ENCODE measurements around the gene FTL.

FTL gene

GRCh38 chr19:48964205-48965039 lies 687 bp upstream of the FTL start:
- in situ Hi-C loops (cut with MboI; ENCODE audit: low sequenced_read_pairs), result no loop called here

DNA sequence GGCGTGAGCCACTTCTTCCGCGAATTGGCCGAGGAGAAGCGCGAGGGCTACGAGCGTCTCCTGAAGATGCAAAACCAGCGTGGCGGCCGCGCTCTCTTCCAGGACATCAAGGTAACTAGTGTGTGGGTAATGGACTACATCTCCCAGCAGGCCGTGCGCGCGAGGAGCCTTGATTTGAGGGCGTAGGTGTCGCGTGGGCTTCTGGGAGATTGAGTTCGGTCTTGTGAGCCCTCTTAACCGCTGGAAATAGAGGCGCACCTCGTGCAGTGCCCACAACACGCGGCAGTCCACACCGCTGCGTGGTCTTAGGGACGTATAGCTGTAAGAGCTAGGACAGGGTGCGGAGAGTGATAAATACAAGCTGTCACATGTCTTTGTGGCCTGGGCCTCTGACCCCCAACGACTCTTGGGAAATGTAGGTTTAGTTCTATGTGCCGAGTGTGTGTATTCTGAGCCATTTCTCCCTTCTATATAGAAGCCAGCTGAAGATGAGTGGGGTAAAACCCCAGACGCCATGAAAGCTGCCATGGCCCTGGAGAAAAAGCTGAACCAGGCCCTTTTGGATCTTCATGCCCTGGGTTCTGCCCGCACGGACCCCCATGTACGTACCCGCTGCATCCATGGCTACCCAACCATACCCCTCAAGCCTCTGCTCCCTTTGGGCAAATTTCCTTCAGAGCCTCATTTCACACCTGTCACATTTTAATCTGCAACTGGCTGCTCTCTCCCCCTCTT lies 864 bp downstream of the FTL start:
- in situ Hi-C loops (cut with MboI; ENCODE audit: low sequenced_read_pairs), result no loop called here

DNA sequence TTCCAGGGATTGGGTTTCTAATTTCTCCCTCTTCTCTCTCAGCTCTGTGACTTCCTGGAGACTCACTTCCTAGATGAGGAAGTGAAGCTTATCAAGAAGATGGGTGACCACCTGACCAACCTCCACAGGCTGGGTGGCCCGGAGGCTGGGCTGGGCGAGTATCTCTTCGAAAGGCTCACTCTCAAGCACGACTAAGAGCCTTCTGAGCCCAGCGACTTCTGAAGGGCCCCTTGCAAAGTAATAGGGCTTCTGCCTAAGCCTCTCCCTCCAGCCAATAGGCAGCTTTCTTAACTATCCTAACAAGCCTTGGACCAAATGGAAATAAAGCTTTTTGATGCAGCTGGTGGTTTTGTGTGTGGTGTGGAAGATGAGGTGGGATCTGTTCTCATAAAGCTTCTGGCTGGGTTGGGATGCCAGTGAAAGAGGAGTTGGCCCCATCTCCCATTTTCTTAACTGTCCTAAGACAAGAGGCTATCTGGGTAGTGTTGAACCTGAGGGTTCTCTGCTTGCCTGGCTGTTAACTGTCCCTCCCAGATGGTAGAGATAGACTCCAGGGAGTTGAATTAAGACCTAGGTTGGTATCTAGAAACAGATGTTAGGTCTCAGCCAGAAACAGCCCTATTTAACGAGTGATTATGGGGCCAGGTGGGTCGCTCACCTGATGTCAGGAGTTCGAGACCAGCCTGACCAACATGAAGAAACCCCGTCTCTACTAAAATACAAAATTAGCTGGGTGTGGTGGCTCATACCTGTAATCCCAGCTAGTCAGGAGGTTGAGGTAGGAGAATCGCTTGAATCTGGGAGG lies 1.6 kb downstream of the FTL start:
- in situ Hi-C loops (cut with MboI; ENCODE audit: low sequenced_read_pairs), result no loop called here

DNA sequence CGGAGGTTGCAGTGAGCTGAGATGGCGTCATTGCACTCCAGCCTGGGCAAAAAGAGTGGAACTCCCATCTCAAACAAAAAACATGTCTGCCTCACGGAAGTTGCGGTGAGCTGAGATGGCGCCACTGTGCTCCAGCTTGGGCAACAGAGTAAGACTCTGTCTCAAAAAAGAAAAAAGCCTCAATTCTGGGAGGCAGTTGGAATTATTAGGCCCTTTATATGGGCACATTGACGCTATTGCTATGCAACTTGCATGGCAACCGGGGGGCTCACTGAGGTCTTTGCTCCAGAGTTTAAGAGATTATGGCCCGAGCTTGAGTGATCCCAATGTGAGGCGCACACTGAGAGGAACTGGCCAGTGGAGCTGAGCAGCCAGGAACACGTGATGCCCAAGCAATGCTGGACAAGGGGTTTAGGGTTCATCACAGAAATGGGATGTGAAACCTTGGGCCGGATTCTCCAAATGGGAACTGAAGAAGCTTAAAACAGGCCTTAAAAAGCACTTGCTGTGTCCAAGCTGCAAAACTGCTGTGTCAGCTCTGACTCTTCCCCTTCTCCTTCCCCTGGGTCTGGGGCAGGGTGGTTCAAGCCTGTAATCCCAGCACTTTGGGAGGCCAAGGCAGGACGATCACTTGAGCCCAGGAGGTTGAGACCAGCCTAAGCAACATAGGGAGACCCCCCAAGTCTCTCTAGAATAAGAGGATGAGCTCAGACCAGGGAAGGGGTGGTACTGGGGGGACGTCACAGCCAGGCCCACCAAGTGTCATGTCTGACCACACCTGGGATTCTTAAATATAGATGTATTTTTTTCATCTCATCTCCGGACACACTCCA lies 2.5 kb downstream of the FTL start:
- in situ Hi-C loops (cut with MboI; ENCODE audit: low sequenced_read_pairs), result no loop called here

- in situ Hi-C loops (cut with MboI; ENCODE audit: low sequenced_read_pairs), result no loop called here
These were observed 3.1 kb downstream of the FTL start for GRCh38 chr19:48968179-48968661.

GRCh38 chr19:48968813-48969218 lies 3.7 kb downstream of the FTL start:
- in situ Hi-C loops (cut with MboI; ENCODE audit: low sequenced_read_pairs), result no loop called here

DNA sequence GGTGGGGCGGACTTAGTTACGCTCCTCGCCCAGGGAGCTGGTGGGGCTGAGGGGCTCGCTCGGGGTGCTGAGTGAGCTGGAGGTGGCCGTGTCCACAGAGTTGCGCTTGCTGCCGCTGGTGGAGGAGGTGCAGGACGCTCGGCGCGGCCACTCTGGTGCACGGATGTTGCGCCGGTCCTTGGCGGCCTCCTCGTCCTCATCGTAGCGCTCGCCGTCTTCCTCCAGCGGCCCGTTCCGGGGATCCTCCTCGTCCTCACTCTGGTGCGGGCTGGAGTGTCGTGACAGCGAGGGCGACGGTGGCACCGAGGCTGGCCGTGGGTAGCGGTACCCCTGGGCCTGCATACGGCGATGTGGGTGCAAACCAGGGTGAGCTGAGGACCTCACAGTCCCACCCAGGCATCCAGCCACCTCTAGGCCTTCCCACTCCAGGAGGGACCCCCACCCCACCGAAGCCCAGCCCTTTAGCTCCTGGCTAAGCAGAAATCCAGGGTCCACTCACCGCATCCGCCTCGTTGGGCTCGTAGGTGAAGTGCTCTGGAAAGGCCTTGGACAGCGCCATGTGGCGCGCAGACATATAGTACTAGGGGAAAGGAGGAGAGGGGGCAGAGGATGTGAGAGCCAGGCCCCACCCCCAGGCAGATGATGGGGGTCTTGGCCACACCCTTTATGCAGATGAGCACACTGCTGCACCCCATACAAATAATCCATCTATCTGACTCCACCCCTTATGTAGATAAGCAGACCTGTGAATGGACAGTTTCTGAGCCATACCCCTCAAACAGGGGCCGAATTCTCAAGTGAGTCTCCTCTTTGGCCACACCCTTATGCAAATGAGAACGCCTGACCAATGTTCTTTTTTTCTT lies 4.4 kb downstream of the FTL start:
- in situ Hi-C loops (cut with MboI; ENCODE audit: low sequenced_read_pairs), result loop anchor here (5.0 kb wide), 1 partner anchor 177 kb away; no protein-coding TSS in a partner anchor

DNA sequence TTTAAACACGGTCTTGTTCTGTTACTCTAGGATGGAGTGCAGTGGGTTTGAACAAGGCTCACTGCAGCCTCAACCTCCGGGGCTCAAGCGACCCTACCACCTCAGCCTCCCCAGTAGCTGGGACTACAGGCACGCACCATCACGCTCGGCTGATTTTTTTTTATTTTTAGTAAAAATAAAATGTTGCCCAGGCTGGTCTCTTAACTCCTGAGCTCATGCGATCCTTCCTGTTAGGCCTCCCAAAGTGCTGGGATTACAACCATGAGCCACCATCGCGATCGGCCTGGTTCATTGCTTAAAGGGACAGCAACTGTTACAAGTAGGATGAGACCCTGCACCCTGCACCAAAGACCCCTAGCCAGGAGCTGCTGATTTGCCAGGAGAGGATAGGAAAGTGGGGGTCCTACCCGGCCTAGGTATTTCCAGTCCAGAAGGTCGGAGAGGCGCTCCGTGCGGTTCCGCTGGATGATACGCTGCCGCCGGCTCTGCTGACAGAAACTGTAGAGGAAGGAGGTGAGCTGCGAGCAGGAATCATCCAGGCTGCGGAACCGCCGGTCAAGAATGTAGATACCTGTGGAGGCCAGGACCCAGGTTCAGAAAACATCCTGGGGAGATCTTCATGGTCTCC lies 5.1 kb downstream of the FTL start:
- in situ Hi-C loops (cut with MboI; ENCODE audit: low sequenced_read_pairs), result loop anchor here (5.0 kb wide), 1 partner anchor 178 kb away; no protein-coding TSS in a partner anchor

- in situ Hi-C loops (cut with MboI; ENCODE audit: low sequenced_read_pairs), result loop anchor here (5.0 kb wide), 1 partner anchor 179 kb away; no protein-coding TSS in a partner anchor
These were observed 5.8 kb downstream of the FTL start for GRCh38 chr19:48970923-48971395.

DNA sequence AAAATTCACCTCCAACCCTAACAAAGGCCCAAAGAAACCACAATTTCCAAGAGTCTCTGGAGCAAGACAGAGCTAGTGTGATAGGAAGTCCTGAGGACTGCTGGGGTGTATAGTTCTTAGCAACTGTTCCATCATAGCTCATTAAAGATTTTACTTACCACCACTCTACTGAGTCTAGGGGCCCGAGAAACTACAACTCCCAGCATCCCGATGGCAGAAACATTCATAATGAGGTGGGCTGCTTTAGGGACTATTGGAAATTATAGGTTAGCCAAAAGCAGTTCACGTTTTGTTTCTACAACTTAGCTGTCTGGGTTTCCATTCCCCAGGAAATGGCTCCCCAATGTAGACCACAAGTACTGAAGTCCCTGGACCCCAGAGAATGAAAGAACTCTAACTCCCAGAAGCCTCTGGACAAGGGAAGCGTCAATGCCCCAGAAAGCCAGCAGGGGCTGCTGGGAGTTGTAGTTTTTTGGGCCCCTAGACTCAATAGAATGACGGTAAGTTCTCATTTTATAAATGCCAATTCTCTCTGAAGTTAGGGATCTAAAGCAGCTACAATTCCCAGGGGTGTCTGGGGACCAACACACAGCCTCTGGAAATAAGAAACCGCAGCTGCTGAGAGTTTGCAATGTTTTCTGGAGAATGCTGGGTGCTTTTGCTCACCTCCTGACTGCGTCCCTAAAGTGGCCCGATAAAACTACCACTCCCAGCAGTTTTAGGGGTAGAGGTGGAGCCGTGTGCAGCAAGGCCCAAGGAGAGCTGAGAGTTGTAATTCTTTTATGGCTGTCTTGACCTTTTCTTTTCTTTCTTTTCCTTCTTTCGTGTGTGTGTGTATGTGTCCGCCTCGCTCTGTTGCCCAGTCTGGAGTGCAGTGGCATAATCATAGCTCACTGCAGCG lies 11.1 kb downstream of the FTL start:
- in situ Hi-C loops (cut with MboI; ENCODE audit: low sequenced_read_pairs), result no loop called here

- in situ Hi-C loops (cut with MboI; ENCODE audit: low sequenced_read_pairs), result no loop called here
These were observed 12.0 kb downstream of the FTL start for GRCh38 chr19:48977061-48977460.

DNA sequence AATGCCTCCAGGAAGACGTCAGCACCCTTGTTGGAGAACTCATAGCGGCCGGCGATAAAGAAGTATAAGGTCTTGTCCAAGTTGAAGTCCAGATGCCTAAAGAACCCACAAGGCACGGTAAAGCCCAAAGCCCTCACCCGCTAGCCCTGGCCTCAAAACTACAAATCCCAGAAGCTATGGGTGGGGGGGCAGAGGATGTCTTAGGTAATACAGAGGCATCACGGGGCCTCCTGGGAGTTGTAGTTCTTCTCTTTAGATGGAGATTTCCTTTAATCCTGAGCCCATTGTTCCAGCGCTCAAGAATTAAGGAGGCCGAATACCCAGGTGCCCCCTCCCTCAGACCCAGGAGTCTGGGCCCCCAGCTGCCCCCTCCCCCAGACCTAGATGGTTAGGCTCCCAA lies 17.2 kb downstream of the FTL start:
- in situ Hi-C loops (cut with MboI; ENCODE audit: low sequenced_read_pairs), result no loop called here

- in situ Hi-C loops (cut with MboI; ENCODE audit: low sequenced_read_pairs), result no loop called here
These were observed 20.6 kb downstream of the FTL start for GRCh38 chr19:48985711-48986110.

GRCh38 chr19:48986211-48986610 lies 21.1 kb downstream of the FTL start:
- in situ Hi-C loops (cut with MboI; ENCODE audit: low sequenced_read_pairs), result no loop called here

DNA sequence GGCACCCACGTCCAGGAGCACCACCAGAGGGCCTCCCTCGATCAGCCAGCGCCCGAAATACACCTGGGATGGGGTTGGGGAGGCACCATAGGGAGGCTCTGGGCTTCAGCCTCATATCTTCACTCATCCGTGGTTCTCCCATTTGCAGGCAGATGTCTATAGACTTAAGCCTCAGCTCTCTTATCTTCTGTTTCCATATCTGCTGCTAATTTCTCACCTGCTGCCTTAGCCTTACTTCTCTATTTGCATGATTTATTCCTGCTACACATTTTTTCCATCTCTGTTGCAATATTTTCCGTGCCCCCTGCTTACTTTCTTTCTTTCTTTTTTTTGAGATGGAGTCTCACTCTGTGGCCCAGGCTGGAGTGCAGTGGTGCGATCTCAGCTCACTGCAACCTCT lies 22.2 kb downstream of the FTL start:
- in situ Hi-C loops (cut with MboI; ENCODE audit: low sequenced_read_pairs), result no loop called here

- in situ Hi-C loops (cut with MboI; ENCODE audit: low sequenced_read_pairs), result no loop called here
These were observed 23.2 kb downstream of the FTL start for GRCh38 chr19:48988286-48988685.

- in situ Hi-C loops (cut with MboI; ENCODE audit: low sequenced_read_pairs), result no loop called here
These were observed 23.8 kb downstream of the FTL start for GRCh38 chr19:48988860-48989259.

Measured in HL-60/S4 (cell line).